Testis (tissue), 3 donors: ENCODE data around the gene KCTD14. TPM values are rescaled to one million over a fixed set of nuclear protein-coding genes. Genes with fewer than 3 reads are reported as not detected.

Experiments used
- DNase-seq: peaks from one replicate; pipeline ENCODE4 v3.0.0-alpha.2; 2019
- H3K27ac ChIP-seq, 2 donors: fragments of 200-600 bp; sonication (generic); one replicate each; pipeline ENCODE4 v1.5.1; 2019
- H3K27me3 ChIP-seq: fragments of 200-600 bp; sonication (generic); one replicate; pipeline ENCODE4 v1.5.1; 2019
- H3K36me3 ChIP-seq: fragments of 200-600 bp; sonication (generic); one replicate; pipeline ENCODE4 v1.5.1; 2017; ENCODE audit warnings: low read depth; ENCODE audit errors: missing control alignments
- H3K4me1 ChIP-seq: fragments of 200-600 bp; sonication (generic); one replicate; pipeline ENCODE4 v1.5.1; 2019
- H3K4me3 ChIP-seq, 2 donors: fragments of 200-600 bp; sonication (generic); one replicate each; pipeline ENCODE4 v1.5.1; 2017 to 2019
- H3K9me3 ChIP-seq: fragments of 200-600 bp; sonication (generic); one replicate; pipeline ENCODE4 v1.5.1; 2017
- POLR2A ChIP-seq: fragments of 450-650 bp; IDR thresholded peaks from one replicate; pipeline ENCODE4 v1.6.1; 2017; ENCODE audit warnings: antibody characterized with exemption, mild to moderate bottlenecking, moderate library complexity
- WGBS, 2 donors: methylation state at CpG; one replicate each; pipeline ENCODE4 v1.1.5; 2018; 5-methylcytosine and 5-hydroxymethylcytosine counted together
- intact Hi-C: fragments of 100-400 bp; cut with DNase I; formaldehyde crosslinking; loops from one replicate; pipeline ENCODE4 v1.15.1; 2023; ENCODE audit warnings: low total_unique reads
- polyA plus RNA-seq: library from polyadenylated mRNA; stranded (reverse); fragments of 350-450 nt; fragmentation: Illumina TruSeq; extraction: RNeasy Lipid Tissue Mini Kit (QIAGEN cat#74804); gene quantifications from one replicate; pipeline ENCODE4 v1.2.3, GENCODE V29; 2014; ENCODE audit warnings: low read depth, low replicate concordance; ENCODE audit not compliant: insufficient read depth
- total RNA-seq, 2 donors: library from RNA; depleted of rRNA; stranded (reverse); fragments of >200 nt; gene quantifications; one replicate each; pipeline ENCODE4 v1.2.3, GENCODE V29; 2016
- TF ChIP-seq, protein P1 (sequence below), 3 experiments: fragments of 450-650 bp in 2 of 3; fragments of 200-600 bp in 1 of 3; sonication (generic) in 1 of 3; IDR thresholded peaks; one replicate each; pipeline ENCODE4 v1.5.1; 2016 to 2019; ENCODE audit warnings: antibody characterized with exemption in 3 of 3, mild to moderate bottlenecking in 2 of 3, moderate library complexity in 1 of 3

Gene KCTD14
- total and polyA plus RNA-seq, 3 donors from 2014 or later, result 0.71 to 3.8 (median 1.4) TPM

DNA sequence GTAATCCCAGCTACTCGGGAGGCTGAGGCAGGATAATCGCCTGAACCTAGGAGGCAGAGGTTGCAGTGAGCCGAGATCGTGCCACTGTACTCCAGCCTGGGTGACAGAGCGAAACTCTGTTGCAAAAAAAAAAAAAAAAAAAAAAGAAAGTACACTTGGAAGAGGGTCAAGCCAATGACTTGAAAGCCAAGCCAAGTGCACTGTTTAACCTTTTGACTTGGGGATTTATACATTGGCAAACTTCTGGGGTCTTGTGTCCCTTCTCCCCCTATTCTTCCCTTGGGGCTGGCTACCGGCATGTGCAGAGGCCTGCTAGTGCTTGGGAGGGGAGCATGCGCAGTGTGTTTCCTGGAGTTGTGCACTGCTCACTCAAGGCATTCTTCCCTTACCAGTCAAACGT is 26.3 kb upstream of the KCTD14 start:
- peaks cover 7% of the 10 kb centered on the region for H3K4me1 ChIP-seq
- no peaks in the 10 kb centered on the region for H3K36me3 ChIP-seq
- no peak for TF ChIP-seq POLR2A
- TF ChIP-seq, protein P1, sequence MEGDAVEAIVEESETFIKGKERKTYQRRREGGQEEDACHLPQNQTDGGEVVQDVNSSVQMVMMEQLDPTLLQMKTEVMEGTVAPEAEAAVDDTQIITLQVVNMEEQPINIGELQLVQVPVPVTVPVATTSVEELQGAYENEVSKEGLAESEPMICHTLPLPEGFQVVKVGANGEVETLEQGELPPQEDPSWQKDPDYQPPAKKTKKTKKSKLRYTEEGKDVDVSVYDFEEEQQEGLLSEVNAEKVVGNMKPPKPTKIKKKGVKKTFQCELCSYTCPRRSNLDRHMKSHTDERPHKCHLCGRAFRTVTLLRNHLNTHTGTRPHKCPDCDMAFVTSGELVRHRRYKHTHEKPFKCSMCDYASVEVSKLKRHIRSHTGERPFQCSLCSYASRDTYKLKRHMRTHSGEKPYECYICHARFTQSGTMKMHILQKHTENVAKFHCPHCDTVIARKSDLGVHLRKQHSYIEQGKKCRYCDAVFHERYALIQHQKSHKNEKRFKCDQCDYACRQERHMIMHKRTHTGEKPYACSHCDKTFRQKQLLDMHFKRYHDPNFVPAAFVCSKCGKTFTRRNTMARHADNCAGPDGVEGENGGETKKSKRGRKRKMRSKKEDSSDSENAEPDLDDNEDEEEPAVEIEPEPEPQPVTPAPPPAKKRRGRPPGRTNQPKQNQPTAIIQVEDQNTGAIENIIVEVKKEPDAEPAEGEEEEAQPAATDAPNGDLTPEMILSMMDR (IDR thresholded peaks at IDR 0.05), result no peak
- no peak overlapping the region for H3K27ac ChIP-seq
- no peak overlapping the region for H3K4me3 ChIP-seq
- intact Hi-C loops, result no loop called here
- no peak for DNase-seq
- no peaks in the 10 kb centered on the region for H3K27me3 ChIP-seq
- WGBS, 2 donors, result 72 to 84% methylated on average over 8 of the region's 8 CpGs
- no peaks in the 10 kb centered on the region for H3K9me3 ChIP-seq

DNA sequence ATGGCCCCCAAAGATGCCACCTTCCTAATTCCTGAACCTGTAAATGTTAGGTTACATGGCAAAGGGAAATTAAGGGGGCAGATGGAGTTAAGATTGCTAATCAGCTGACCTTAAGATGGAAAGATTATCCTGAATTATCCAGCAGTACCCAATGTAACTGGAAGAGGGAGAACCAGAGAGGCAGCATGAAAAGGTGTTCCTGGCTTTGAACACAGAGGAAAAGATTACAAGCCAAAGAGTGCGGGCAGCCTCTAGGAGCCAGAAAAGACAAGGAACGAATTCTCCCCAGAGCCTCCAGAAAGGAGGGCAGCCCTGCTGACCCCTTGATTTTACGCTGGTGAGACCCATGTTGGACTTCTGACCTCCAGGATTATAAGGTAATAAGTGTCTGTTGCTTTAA is 25.5 kb upstream of the KCTD14 start:
- Histone ChIP-seq H3K36me3 (no peaks in the 10 kb centered on the region), H3K4me1 (peaks cover 7% of the 10 kb centered on the region), H3K4me3 (no peak overlapping the region), H3K9me3 (no peaks in the 10 kb centered on the region), H3K27ac (no peak overlapping the region), H3K27me3 (no peaks in the 10 kb centered on the region)
- no peak for DNase-seq
- 71 to 93% methylated on average over 3 of the region's 3 CpGs for WGBS, 2 donors
- intact Hi-C loops, result no loop called here
- TF ChIP-seq, protein P1 (IDR thresholded peaks at IDR 0.05), result no peak
- no peak for TF ChIP-seq POLR2A

DNA sequence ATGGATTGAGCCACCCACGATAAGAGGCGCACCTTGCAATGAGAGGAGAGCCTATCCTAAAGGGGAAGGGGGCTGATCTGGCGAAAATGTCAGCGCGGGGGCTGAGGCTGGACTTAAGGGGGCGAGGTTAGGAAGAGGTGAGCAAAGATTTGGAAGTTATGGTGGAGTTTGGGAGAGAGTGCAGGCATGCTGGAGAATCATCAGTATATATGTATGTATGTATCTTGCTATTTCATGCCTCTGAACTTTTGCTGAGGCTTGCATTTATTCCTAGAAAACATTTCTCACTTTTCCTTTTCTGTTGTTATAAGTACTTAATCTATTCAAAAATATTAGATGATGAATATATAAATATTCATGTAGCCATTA is 23.4 kb upstream of the KCTD14 start:
- Histone ChIP-seq H3K9me3 (no peaks in the 10 kb centered on the region), H3K36me3 (no peaks in the 10 kb centered on the region), H3K27ac (no peak overlapping the region), H3K27me3 (no peaks in the 10 kb centered on the region), H3K4me1 (peaks cover 7% of the 10 kb centered on the region), H3K4me3 (peak overlapping the region in 1 of 2 donors; percentile 53)
- TF ChIP-seq, protein P1 (IDR thresholded peaks at IDR 0.05), result no peak
- no peak for TF ChIP-seq POLR2A
- WGBS, 2 donors, result 18 to 19% methylated on average over 6 of the region's 6 CpGs
- DNase-seq, result no peak
- intact Hi-C loops, result no loop called here

DNA sequence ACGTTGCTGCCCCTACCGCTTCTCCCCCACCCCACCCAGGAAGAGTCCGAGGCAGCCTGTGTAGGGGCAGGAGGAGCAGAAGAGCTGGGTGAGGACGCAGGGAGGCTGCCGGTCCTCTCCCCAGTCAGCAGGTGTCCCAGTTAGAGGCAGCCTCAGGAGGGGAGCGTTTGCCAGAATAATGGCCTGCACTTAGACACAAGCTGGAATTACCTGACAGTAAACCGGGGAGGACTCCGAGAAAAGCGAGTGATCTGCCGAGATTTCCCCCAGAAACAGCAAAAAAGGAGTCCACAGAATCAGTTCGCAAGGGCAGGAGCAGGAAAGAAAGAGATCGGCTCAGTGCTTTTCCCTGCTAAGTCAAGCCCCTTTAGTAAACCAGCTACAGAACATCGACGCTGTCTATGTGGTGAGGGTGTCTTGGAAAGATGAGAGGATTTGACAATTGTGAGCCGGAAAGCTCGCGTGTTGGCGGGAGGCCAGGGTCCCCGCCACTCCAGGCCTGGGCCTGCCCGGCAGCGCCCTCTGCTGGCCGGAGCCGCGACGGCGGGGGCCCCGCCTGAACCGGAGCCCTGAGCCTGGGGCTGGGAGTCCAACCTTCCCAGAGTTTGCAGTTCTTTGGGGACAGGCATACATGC is 22.9 kb upstream of the KCTD14 start:
- no peaks in the 10 kb centered on the region for H3K9me3 ChIP-seq
- TF ChIP-seq, protein P1 (IDR thresholded peaks at IDR 0.05), result peak; percentile 92 to 99 (median 96)
- no peak for TF ChIP-seq POLR2A
- peak overlapping the region; percentile 59 to 65 for H3K27ac ChIP-seq
- H3K4me1 ChIP-seq, result peaks cover 7% of the 10 kb centered on the region
- no peaks in the 10 kb centered on the region for H3K36me3 ChIP-seq
- intact Hi-C loops, result no loop called here
- 0 to 1% methylated on average over 16 to 28 of the region's 28 CpGs for whole genome bisulfite sequencing, 2 donors
- DNase-seq, result peak; percentile 88
- no peaks in the 10 kb centered on the region for H3K27me3 ChIP-seq
- peak overlapping the region; percentile 53 for H3K4me3 ChIP-seq

DNA sequence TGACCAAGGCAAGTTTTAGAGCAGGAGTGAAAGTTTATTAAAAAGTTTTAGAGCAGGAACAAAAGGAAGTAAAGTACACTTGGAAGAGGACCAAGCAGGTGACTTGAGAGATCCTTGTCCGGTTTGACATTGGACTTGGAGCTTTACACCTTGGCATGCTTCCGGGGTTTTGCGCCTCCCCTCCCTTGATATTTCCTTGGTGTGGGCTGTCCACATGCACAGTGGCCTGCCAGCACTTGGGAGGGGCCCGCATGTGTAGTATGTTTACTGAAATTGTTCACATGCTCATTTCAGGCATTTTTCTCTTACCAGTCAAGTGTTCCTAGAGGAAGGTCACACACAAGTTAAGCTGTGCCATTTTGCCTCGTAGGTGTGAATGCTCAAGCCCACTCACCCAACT is 21.6 kb upstream of the KCTD14 start:
- no peak for DNase-seq
- TF ChIP-seq, protein P1 (IDR thresholded peaks at IDR 0.05), result no peak
- no peak for TF ChIP-seq POLR2A
- H3K4me1 ChIP-seq, result peaks cover 13% of the 10 kb centered on the region
- no peaks in the 10 kb centered on the region for H3K9me3 ChIP-seq
- H3K4me3 ChIP-seq, result no peak overlapping the region
- H3K27ac ChIP-seq, result no peak overlapping the region
- WGBS, 2 donors, result 89 to 93% methylated on average over 5 of the region's 5 CpGs
- H3K36me3 ChIP-seq, result no peaks in the 10 kb centered on the region
- H3K27me3 ChIP-seq, result no peaks in the 10 kb centered on the region
- intact Hi-C loops, result no loop called here
